Transverse colon (tissue), 4 donors: ENCODE results near the gene ARRDC2.

Source experiments
- CTCF ChIP-seq, 5 experiments: fragments of 200-600 bp in 3 of 5; fragments of 450-650 bp in 2 of 5; sonication (generic) in 3 of 5; IDR thresholded peaks; 1 replicate in 2 of 5; 2 replicates in 3 of 5; pipeline ENCODE4 v1.5.1; 2016 to 2017; ENCODE audit warnings: antibody characterized with exemption in 5 of 5, inconsistent platforms in 3 of 5, mild to moderate bottlenecking in 2 of 5, moderate library complexity in 1 of 5
- EP300 ChIP-seq: sonication (generic); formaldehyde crosslinking; IDR thresholded peaks from one replicate; pipeline ENCODE4 v1.6.1; 2017; ENCODE audit warnings: antibody characterized with exemption, low read depth
- POLR2A ChIP-seq: fragments of 450-650 bp; IDR thresholded peaks from one replicate; pipeline ENCODE4 v1.6.1; 2016; ENCODE audit warnings: antibody characterized with exemption, mild to moderate bottlenecking, moderate library complexity
- POLR2AphosphoS5 ChIP-seq, 3 donors: sonication (generic); formaldehyde crosslinking; IDR thresholded peaks; one replicate each; pipeline ENCODE4 v1.6.1; 2016; ENCODE audit warnings: antibody characterized with exemption in 3 of 3

GRCh38 chr19:18060472-18060871 is 52.5 kb downstream of the ARRDC2 start:
- TF ChIP-seq CTCF (IDR thresholded peaks at IDR 0.05) (no peak), POLR2A (no peak), POLR2AphosphoS5 (IDR thresholded peaks at IDR 0.05) (no peak), EP300 (no peak)
